HUES64 (cell line): ENCODE data around the gene ANXA4.
A peak's percentile ranks its signal among the peaks of the same experiment; 100 is the strongest.

ENCODE experiments used
- H3K27ac ChIP-seq: 2 replicates; pipeline ENCODE4 v1.7.0; 2013; ENCODE audit warnings: low read depth, low read length, inconsistent platforms
- H3K27me3 ChIP-seq: 2 replicates; pipeline ENCODE4 v1.6.1; 2013; ENCODE audit warnings: mild to moderate bottlenecking, low read length; ENCODE audit not compliant: insufficient read depth
- H3K36me3 ChIP-seq: 2 replicates; pipeline ENCODE4 v1.6.1; 2013; ENCODE audit warnings: mild to moderate bottlenecking, low read length; ENCODE audit not compliant: insufficient read depth
- H3K4me1 ChIP-seq: 2 replicates; pipeline ENCODE4 v1.6.1; 2013; ENCODE audit warnings: mild to moderate bottlenecking, low read length, moderate library complexity; ENCODE audit not compliant: insufficient read depth
- H3K4me3 ChIP-seq: 2 replicates; pipeline ENCODE4 v1.5.1; 2013; ENCODE audit warnings: mild to moderate bottlenecking, low read length, moderate library complexity
- H3K9ac ChIP-seq: 2 replicates; pipeline ENCODE4 v1.6.1; 2013; ENCODE audit warnings: mild to moderate bottlenecking, low read depth, low read length
- H3K9me3 ChIP-seq: 2 replicates; pipeline ENCODE4 v1.6.1; 2013; ENCODE audit warnings: low read depth, low read length; ENCODE audit not compliant: insufficient read depth
- WGBS: fragments of 150-250, 120-280 bp; methylation state at CpG from one replicate; pipeline ENCODE4 v1.1.7; 2013; ENCODE audit warnings: missing lambda C conversion rate; 5-methylcytosine and 5-hydroxymethylcytosine counted together

Gene ANXA4

DNA sequence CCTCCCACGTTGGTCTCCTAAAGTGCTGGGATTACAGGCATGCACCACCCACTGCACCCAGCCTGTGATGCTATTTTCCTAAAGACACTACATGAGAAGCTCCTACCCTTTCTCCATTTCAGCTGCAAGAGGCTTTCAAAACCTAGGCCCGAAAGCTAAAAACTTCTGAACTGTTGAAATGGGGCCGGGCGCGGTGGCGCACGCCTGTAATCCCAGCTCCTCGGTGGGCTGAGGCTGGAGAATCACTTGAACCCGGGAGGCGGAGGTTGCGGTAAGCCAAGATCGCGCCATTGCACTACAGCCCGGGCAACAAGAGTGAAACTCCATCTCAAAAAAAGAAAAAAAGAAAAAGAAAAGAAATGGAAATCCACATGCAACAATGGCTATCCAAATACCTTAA, 18.1 kb upstream of the ANXA4 start:
- H3K4me1 ChIP-seq, result peaks cover 4% of the 10 kb centered on the region; the same call in 1 of the 2 replicates
- H3K9ac ChIP-seq, result no peak overlapping the region
- no peaks in the 10 kb centered on the region for H3K9me3 ChIP-seq
- no peaks in the 10 kb centered on the region for H3K36me3 ChIP-seq
- no peak overlapping the region for H3K27ac ChIP-seq
- WGBS, result 94% methylated on average over 14 of the region's 14 CpGs
- no peak overlapping the region for H3K4me3 ChIP-seq
- H3K27me3 ChIP-seq, result no peaks in the 10 kb centered on the region

DNA sequence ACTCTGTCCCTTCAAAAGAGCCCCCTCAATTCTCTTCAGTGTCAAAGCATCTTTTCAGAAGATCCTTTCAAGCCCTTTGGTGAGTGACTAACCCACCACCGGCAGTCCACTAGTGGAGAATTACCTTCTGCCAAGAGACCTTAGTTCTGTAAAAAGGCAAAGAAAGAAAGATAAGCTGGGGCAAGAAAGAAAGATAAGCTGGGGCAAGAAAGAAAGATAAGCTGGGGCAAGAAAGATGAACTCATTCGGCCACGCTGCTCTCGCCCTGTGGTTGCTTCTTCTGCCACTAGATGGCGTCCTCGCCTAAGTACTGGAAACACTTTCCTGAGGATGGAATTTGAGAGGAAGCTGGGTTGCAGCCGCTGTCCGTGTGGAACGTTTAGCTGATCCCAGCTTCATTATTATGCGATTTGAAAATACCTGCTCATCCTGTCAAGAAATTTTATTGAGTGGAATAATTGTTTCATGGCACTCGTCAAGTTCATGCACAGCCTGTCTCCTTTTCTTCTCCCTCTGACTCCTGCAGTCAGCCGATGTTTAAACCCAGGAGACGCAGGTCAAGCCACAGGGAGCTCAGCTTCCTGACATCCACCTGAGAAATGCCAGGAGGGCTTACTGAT, 17.3 kb upstream of the ANXA4 start:
- Histone ChIP-seq H3K9me3 (no peaks in the 10 kb centered on the region), H3K4me1 (peaks cover 4% of the 10 kb centered on the region; the same call in 1 of the 2 replicates), H3K27ac (no peak overlapping the region), H3K4me3 (peak overlapping the region; percentile 47), H3K9ac (no peak overlapping the region), H3K27me3 (no peaks in the 10 kb centered on the region), H3K36me3 (no peaks in the 10 kb centered on the region)
- WGBS, result 8% methylated on average over 13 of the region's 13 CpGs

DNA sequence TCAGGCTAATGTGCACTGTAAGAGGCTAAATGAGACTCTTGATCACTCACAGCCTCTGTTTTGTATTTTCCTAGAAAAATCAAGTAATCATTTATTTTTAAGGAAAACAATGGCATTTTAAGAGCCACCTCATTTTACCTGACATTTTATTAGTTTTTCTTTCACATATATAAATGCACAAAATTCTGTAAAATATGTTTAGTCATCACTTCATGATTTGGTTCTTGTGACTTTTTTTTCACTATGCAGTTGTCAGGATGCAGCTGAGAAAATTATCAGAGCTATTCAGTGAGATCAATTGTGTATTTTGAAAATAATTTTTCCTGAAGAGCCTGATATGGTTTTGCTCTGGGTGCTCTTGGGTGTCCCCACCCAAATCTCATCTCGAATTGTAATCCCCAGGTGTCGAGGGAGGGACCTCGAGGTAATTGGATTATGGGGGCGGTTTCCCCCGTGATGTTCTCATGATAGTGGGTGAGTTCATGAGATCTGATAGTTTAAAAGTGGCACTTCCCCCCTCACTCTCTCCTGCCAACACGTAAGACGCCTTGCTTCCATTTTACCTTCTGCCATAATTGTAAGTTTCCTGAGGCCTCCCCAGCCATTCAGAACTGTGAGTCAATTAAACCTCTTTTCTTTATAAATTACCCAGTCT, 16.1 kb upstream of the ANXA4 start:
- Histone ChIP-seq H3K9me3 (no peaks in the 10 kb centered on the region), H3K4me1 (peaks cover 4% of the 10 kb centered on the region; the same call in 1 of the 2 replicates), H3K36me3 (no peaks in the 10 kb centered on the region), H3K27ac (no peak overlapping the region), H3K4me3 (no peak overlapping the region), H3K9ac (no peak overlapping the region), H3K27me3 (no peaks in the 10 kb centered on the region)
- WGBS, result 85% methylated on average over 7 of the region's 7 CpGs

DNA sequence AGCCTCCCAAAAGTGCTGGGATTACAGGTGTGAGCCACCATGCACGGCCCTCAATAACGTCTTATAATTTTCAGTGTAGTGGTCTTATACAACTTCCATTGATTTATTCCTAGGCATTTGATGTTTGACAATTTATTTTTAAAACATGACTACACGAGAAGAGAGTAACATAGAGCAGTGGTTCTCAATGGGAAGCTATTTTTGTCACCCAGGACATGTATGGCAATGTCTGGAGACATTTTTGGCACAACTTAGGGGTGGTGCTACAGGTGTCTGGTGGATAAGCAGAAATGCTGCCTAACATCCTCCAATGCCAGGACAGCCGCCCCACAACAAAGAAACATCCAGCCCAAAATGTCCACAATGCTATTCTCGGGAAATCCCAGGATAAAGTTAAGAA, 12.7 kb upstream of the ANXA4 start:
- Histone ChIP-seq H3K36me3 (no peaks in the 10 kb centered on the region), H3K27ac (no peak overlapping the region), H3K4me3 (no peak overlapping the region), H3K9ac (no peak overlapping the region), H3K9me3 (no peaks in the 10 kb centered on the region), H3K27me3 (no peaks in the 10 kb centered on the region), H3K4me1 (peaks cover 7% of the 10 kb centered on the region; the same call in 1 of the 2 replicates)
- WGBS, result 96% methylated on average over 5 of the region's 5 CpGs

DNA sequence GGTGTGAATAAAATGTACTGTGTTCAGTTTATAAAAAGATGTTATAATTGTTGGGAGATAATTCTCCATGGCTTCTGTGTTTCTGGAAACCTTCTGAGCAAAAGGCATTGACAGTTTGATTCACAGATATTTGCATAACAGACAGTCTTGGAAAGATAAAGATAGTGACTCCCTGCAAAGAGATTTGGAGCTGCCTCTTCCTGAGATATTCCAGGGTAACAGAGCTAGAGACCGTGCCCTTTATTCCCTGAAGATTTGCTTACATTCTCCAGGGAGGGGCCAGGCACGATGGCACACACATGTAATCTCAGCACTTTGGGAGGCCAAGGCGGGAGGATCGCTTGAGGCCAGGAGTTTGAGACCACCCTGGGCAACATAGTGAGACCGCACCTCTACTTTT, 12.2 kb upstream of the ANXA4 start:
- Histone ChIP-seq H3K9me3 (no peaks in the 10 kb centered on the region), H3K9ac (no peak overlapping the region), H3K27me3 (no peaks in the 10 kb centered on the region), H3K4me1 (peaks cover 6% of the 10 kb centered on the region; the same call in 1 of the 2 replicates), H3K27ac (no peak overlapping the region), H3K36me3 (no peaks in the 10 kb centered on the region), H3K4me3 (no peak overlapping the region)
- 87% methylated on average over 4 of the region's 5 CpGs for WGBS

DNA sequence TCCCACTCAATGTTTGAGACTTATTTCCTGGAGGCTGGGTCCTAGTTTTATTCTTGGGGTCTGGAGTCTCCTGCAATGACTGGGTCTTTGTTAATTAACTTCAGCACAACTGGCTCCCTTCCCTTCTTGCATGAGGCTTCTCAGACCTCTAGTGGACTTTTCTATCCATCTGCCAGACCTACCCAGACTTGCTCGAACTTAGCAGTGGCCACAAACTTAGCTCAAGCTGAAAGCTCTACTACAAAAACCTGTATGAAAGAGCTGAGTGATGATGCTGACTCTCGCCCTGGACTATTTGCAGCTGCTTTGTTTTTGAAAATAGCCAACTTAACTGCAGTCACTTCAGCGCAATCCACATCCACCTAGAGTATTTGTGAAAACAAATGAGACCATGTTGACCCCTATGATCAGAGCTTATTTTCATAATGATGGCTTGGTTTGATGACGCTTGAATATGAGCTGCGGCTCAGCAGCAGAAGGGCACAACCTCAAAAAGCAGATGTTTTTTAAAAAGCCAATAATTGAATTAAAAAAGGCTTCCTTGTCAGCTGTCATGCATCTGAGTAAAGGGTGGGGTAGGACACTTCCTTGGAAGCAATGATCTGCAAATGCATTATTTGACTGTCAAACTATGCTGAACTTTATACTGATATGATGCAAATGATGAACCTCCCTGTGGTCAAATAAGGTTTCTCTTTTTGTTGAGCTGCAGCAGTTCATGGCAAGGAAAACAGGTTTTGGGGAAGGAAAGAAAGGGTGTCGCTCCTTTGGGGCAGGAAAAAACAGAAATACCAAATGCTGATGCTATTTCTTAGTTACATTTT, 10.6 kb upstream of the ANXA4 start:
- Histone ChIP-seq H3K27me3 (no peaks in the 10 kb centered on the region), H3K36me3 (no peaks in the 10 kb centered on the region), H3K4me3 (no peak overlapping the region), H3K4me1 (0 out of 2 replicates have a peak, but pooled peaks cover 3% of the 10 kb centered on the region), H3K27ac (no peak overlapping the region), H3K9me3 (no peaks in the 10 kb centered on the region), H3K9ac (no peak overlapping the region)
- 77% methylated on average over 5 of the region's 6 CpGs for whole genome bisulfite sequencing

DNA sequence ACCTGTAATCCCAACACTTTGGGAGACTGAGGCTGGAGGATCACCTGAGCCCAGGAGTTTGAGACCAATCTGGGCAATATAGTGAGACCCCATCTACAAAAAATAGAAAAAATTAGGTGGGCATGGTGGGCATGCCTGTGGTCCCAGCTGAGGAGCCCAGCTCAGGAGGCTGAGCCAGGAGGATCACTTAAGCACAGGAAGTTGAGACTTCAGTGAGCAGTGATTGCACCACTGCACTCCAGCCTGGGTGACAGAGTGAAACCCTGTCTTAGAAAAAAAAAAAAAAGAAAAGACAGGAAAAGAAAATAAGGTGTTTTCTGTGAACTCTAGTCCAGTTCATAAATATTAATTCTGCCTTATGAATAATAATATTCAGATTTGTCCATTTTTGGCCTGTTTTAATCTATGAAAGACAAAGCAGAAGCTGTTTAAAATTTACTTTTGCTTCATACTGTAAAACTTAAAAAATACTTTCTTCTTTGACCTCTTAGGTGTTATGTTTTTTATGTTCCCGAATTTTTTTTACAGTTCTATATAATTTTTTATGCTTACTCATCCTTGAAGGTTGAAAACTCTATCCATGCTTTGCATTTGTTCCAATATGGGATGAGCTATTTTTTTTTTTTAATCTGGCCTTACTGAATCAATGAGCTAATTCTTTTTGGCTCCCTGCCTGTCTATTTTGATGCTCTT, 8.4 kb upstream of the ANXA4 start:
- Histone ChIP-seq H3K4me1 (0 out of 2 replicates have a peak, but pooled peaks cover 3% of the 10 kb centered on the region), H3K9ac (no peak overlapping the region), H3K9me3 (no peaks in the 10 kb centered on the region), H3K36me3 (no peaks in the 10 kb centered on the region), H3K27ac (no peak overlapping the region), H3K4me3 (no peak overlapping the region), H3K27me3 (no peaks in the 10 kb centered on the region)
- no CpG with 5 or more reads among the region's 1 CpG for WGBS

DNA sequence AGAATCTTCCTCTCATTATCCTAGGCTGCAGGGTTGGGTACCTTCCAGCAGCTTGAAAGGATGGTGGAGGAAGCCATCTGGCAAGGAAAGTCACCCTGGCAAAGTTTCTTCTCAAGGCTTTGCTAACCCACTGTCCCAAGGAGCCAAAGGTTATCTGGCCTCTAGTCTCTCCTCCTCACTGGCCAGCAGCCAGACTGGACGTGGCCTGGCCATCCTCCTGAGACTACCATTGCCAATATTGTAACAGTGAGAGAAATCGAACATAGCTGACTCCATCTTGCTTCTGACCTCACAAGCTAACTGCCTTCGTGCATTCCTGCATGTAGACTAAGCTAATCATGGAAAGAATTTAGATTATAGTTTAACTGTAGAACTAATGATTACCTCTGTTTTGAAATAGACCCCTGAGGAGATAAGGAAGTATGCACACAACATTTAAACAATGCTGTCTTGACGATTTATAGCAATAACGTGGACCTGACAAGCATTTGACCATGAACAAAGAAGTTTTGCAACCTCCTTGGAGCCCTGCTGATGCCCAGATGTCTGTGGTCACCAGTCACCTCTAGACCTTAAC, 7.8 kb upstream of the ANXA4 start:
- H3K27ac ChIP-seq, result no peak overlapping the region
- no peak overlapping the region for H3K9ac ChIP-seq
- no peaks in the 10 kb centered on the region for H3K9me3 ChIP-seq
- no peaks in the 10 kb centered on the region for H3K36me3 ChIP-seq
- H3K27me3 ChIP-seq, result no peaks in the 10 kb centered on the region
- whole genome bisulfite sequencing, result 89% methylated on average over 4 of the region's 5 CpGs
- no peak overlapping the region for H3K4me3 ChIP-seq
- 0 out of 2 replicates have a peak, but pooled peaks cover 3% of the 10 kb centered on the region for H3K4me1 ChIP-seq

DNA sequence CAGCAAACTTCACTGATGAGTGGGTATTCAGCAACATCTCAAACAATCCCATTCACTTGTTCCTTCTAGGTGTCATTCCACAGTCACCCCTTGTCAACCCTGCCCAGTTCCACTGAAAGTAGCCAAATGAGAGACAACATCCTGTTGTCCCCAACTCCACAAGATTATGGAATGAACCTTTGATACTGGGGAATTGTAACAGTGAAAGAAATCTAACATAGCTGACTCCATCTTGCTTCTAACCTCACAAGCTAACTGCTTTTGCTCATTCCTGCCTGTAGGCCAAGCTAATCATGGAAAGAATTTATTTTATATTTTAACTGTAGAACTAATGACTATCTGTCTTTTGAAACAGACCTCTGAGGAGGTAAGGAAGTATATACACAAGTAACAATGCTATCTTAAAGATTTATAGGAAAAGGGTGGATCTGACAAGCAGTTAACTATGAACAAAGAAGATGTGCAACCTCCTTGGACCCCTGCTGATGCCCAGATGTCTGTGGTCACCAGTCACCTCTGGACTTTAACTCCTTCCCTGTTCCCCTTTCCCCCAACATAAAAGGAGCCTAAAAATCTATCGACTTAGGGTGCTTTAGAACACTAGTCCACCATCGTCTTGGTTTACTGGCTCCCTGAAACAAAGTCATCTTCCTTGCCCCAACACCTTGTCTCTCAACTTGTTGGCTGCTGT, 6.9 kb upstream of the ANXA4 start:
- H3K4me3 ChIP-seq, result no peak overlapping the region
- H3K4me1 ChIP-seq, result 0 out of 2 replicates have a peak, but pooled peaks cover 3% of the 10 kb centered on the region
- H3K9me3 ChIP-seq, result no peaks in the 10 kb centered on the region
- no peak overlapping the region for H3K27ac ChIP-seq
- H3K9ac ChIP-seq, result no peak overlapping the region
- WGBS, result 90% methylated on average over 2 of the region's 2 CpGs
- no peaks in the 10 kb centered on the region for H3K36me3 ChIP-seq
- H3K27me3 ChIP-seq, result no peaks in the 10 kb centered on the region; the same call in 1 of the 2 replicates

DNA sequence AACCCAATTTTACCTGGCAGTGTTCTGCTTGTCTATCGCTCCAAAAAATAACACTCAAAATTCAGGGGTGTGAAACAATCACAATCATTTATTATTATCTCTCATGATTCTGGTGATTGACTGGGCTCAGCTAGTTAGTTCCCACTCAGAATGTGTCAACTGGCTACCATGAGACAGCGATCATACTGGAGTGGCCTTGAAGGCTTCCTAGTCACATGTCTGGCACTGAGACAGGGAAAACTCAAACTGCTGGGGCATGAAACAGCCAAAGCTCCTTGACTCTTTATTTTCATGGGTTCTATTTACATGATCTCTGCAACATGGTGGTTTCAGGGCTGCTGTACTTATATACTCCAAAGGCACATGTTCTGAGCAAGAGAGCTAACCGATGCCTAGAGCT, 6.2 kb upstream of the ANXA4 start:
- Histone ChIP-seq H3K27me3 (peaks cover 5% of the 10 kb centered on the region; the same call in 1 of the 2 replicates), H3K4me1 (peaks cover 3% of the 10 kb centered on the region; the same call in 1 of the 2 replicates), H3K9me3 (no peaks in the 10 kb centered on the region), H3K27ac (no peak overlapping the region), H3K36me3 (no peaks in the 10 kb centered on the region), H3K4me3 (no peak overlapping the region), H3K9ac (no peak overlapping the region)
- 97% methylated on average over 3 of the region's 3 CpGs for WGBS
